Ovary (tissue), 9 donors: ENCODE results near the gene GIMAP8. TPM values are rescaled to one million over a fixed set of nuclear protein-coding genes. Genes with fewer than 3 reads are reported as not detected.

Experiments used
- DNase-seq, 5 donors: peaks; one replicate each; pipeline ENCODE4 v3.0.0-alpha.2; 2019 to 2020
- H3K27ac ChIP-seq, 2 donors: fragments of 200-600 bp; one replicate each; pipeline versions ENCODE4 v1.5.1 to v1.8.0; 2019 to 2022
- H3K27me3 ChIP-seq: fragments of 200-600 bp; one replicate; pipeline ENCODE4 v1.8.0; 2022
- H3K36me3 ChIP-seq: fragments of 200-600 bp; sonication (generic); one replicate; pipeline ENCODE4 v1.5.1; 2019
- H3K4me1 ChIP-seq: one replicate; pipeline ENCODE4 v1.8.1; 2013; ENCODE audit warnings: mild to moderate bottlenecking, moderate library complexity; ENCODE audit not compliant: insufficient read depth
- H3K4me3 ChIP-seq: fragments of 200-600 bp; sonication (generic); one replicate; pipeline ENCODE4 v1.5.1; 2017
- H3K9me3 ChIP-seq, 2 donors: fragments of 200-600 bp in 1 of 2; sonication (generic) in 1 of 2; one replicate each; pipeline versions ENCODE4 v1.5.1 to v1.8.1; 2013 to 2019; ENCODE audit warnings: mild to moderate bottlenecking in 1 of 2, moderate library complexity in 1 of 2
- EP300 ChIP-seq: sonication (generic); formaldehyde crosslinking; IDR thresholded peaks from one replicate; pipeline ENCODE4 v1.6.1; 2017; ENCODE audit warnings: antibody characterized with exemption
- POLR2A ChIP-seq: fragments of 450-650 bp; IDR thresholded peaks from one replicate; pipeline ENCODE4 v1.6.1; 2017; ENCODE audit warnings: antibody characterized with exemption, mild to moderate bottlenecking, moderate library complexity
- whole genome bisulfite sequencing, 3 donors: extraction: QIAGEN DNeasy Blood & Tissue Kit in 1 of 3; methylation state at CpG; one replicate each; pipeline versions ENCODE4 v1.1.5 to v1.1.7; 2013 to 2017; 5-methylcytosine and 5-hydroxymethylcytosine counted together
- intact Hi-C, 4 donors: fragments of 100-400 bp; cut with DNase I; formaldehyde crosslinking; loops; one replicate each; pipeline versions ENCODE4 v1.11.0 to v1.15.1; 2022 to 2023
- polyA plus RNA-seq, 2 donors: library from polyadenylated mRNA; stranded (reverse); fragments of 200-250 nt in 1 of 2; fragments of 350-450 nt in 1 of 2; fragmentation: Illumina TruSeq in 1 of 2; extraction: RNeasy Lipid Tissue Mini Kit (QIAGEN cat#74804) in 1 of 2; gene quantifications; one replicate each; pipeline ENCODE4 v1.2.3, GENCODE V29; 2013 to 2014
- total RNA-seq, 7 donors: library from RNA; depleted of rRNA in 2 of 7; stranded (reverse); fragments of >200 nt in 2 of 7; fragmentation: NEBNext Ultra II Directional in 3 of 7; extraction: Animal tissue kit (Norgen Biotek cat#: 25700) in 3 of 7; gene quantifications; one replicate each; pipeline versions ENCODE4 v1.1.0 to v1.2.4, GENCODE V29; 2016 to 2023
- TF ChIP-seq, protein P1 (sequence below), 3 donors: fragments of 450-650 bp in 2 of 3; fragments of 200-600 bp in 1 of 3; IDR thresholded peaks; one replicate each; pipeline versions ENCODE4 v1.5.1 to v1.8.0; 2016 to 2022; ENCODE audit warnings: antibody characterized with exemption in 3 of 3, mild to moderate bottlenecking in 1 of 3
- donor health status: DM: no; HTN: no; CAD: no; lungs with moderate emphysema.
- donor health status: DM: no; HTN: no; CAD: no.
- donor health status: Bipolar disorder and iron deficiency.
- donor health status: DM: yes; HTN: yes; CAD: no.
- donor health status: DM: no; HTN: no; CAD: no.
- donor health status: DM: yes; HTN: yes; CAD: no.

The GIMAP8 gene
- total and polyA plus RNA-seq, 9 donors, result 2.1 to 22.8 (median 6.9) TPM

DNA sequence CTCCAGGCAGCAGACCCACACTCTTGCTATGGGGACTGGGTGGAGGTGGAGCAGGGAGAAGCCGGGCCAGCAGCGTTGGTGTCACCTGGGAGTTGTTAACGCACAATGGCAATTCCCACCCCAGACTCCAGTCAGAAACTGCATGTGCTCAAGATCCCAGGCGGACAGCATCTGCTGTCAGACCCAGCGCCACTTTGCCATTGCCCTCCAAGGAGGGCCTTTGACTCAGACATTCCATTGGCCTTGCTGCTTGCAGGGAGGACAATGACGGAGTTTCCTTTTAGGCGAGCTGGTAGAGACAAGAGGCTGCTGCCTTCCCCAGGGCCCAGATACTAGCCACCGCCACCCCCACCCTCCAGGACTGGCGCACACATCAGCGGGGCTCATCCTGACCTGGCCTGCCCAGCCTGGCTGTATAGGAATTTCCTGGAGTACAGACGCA, 36.8 kb upstream of the GIMAP8 start:
- no peak overlapping the region for H3K4me3 ChIP-seq
- no peak for TF ChIP-seq EP300
- WGBS, 3 donors, result 89 to 95% (median 93%) methylated on average over 11 of the region's 11 CpGs
- DNase-seq, result no peak
- H3K9me3 ChIP-seq, result no peaks in the 10 kb centered on the region
- no peaks in the 10 kb centered on the region for H3K27me3 ChIP-seq
- intact Hi-C loops, result no loop called here
- H3K4me1 ChIP-seq, result peaks cover 5% of the 10 kb centered on the region
- H3K36me3 ChIP-seq, result no peaks in the 10 kb centered on the region
- no peak overlapping the region for H3K27ac ChIP-seq

DNA sequence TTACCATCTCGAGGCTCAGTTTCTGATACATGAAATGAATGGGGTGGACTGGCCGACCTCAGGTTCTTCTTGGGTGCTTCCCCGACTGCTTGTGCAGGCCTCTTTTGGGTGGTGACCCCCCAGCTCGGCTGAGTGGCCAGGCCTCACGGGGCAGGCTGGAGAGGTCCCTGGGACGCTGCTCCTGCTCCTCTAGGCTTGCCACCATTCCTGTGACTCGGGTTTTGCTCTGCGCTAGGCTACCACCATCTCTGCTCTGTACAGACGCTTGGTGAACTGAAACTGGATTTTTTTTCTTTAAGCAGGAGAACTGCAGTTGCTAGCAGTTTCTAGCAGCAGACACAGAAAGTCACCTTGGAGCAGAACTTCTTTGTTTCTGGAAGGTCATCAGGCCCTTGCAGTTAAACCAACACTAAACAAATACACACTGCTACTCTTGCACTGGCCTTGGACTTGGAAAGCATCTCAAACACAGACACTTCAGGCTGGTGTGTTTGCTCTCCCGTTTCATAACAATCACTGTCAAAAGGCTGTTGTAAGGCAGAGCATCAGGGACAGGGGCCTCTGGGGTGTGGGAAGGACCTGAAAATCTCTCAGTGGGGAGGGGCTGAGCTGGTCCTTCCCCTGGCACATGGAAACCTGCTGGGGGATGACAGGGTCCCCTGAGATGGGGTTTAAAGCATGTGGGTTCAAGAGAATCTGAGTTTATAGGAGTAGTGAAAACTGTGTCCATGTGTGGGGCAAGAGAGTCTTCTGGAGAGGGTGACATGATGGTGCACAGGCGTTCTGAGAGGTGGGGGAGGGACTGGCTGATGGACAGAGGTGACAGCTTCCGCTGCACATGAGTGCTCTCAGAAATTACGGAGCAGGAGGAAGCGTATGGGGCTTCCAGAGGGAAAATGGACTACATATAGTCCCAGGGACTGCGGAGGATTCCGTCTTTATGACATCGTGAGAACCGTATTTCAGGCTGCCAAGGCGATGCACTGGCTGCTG, 35.0 kb upstream of the GIMAP8 start:
- Histone ChIP-seq H3K36me3 (no peaks in the 10 kb centered on the region), H3K4me1 (peaks cover 5% of the 10 kb centered on the region), H3K27ac (peak overlapping the region in 1 of 2 donors; percentile 49), H3K27me3 (no peaks in the 10 kb centered on the region), H3K9me3 (no peaks in the 10 kb centered on the region), H3K4me3 (no peak overlapping the region)
- intact Hi-C loops, result no loop called here
- no peak for DNase-seq
- 62 to 79% (median 70%) methylated on average over 19 of the region's 19 CpGs for WGBS, 3 donors
- TF ChIP-seq, protein P1, sequence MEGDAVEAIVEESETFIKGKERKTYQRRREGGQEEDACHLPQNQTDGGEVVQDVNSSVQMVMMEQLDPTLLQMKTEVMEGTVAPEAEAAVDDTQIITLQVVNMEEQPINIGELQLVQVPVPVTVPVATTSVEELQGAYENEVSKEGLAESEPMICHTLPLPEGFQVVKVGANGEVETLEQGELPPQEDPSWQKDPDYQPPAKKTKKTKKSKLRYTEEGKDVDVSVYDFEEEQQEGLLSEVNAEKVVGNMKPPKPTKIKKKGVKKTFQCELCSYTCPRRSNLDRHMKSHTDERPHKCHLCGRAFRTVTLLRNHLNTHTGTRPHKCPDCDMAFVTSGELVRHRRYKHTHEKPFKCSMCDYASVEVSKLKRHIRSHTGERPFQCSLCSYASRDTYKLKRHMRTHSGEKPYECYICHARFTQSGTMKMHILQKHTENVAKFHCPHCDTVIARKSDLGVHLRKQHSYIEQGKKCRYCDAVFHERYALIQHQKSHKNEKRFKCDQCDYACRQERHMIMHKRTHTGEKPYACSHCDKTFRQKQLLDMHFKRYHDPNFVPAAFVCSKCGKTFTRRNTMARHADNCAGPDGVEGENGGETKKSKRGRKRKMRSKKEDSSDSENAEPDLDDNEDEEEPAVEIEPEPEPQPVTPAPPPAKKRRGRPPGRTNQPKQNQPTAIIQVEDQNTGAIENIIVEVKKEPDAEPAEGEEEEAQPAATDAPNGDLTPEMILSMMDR (IDR thresholded peaks at IDR 0.05), result no peak

DNA sequence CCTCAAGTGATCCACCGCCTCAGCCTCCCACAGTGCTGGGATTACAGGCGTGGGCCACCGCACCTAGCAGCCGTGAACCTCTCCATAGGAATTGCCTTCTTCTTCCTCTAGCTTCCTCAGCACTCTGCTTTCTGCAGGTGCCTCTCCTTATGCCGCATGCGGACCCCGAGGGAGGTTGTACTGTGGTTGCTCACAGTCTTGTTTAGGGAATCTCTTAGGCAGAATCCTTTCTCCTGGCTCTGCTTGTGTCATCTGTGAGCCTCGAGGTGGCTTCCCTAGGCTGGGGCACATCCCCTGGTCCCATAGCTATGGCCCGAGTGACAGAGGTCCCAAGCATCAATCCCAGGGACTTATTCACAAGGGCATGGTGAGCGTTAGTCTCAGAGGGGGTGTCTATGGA, 33.2 kb upstream of the GIMAP8 start:
- H3K27ac ChIP-seq, result no peak overlapping the region
- no peaks in the 10 kb centered on the region for H3K36me3 ChIP-seq

DNA sequence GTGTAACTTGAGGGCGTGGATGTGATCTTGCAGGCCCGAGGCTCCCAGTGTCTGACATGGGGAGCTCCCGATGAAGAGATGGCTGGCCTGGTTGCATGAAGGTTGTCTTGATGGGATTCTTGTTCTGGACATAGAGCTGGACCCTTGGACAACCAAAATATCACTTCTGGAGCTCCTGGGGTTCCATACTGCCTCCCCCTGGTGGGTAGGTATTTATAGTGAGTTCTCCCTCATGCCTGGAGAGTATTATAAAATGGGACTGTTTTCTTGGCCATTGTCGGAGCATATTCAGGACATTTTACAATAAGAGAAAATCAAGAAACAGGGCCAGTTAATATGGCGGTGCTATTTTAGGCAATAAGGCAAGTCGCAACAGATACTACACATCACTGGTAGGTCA, 32.6 kb upstream of the GIMAP8 start:
- intact Hi-C loops, result no loop called here
- no peak overlapping the region for H3K27ac ChIP-seq
- TF ChIP-seq EP300, result no peak
- TF ChIP-seq POLR2A, result no peak
- TF ChIP-seq, protein P1 (IDR thresholded peaks at IDR 0.05), result no peak
- H3K4me1 ChIP-seq, result peaks cover 4% of the 10 kb centered on the region
- WGBS, 3 donors, result 90 to 96% (median 92%) methylated on average over 6 of the region's 6 CpGs
- no peak overlapping the region for H3K4me3 ChIP-seq
- no peaks in the 10 kb centered on the region for H3K36me3 ChIP-seq
- H3K9me3 ChIP-seq, result no peaks in the 10 kb centered on the region
- DNase-seq, result no peak
- no peaks in the 10 kb centered on the region for H3K27me3 ChIP-seq

More for the DNA sequence above, 33.2 kb upstream of the GIMAP8 start:
- 93 to 96% (median 95%) methylated on average over 10 of the region's 10 CpGs for WGBS, 3 donors
- intact Hi-C loops, result no loop called here
- no peak overlapping the region for H3K4me3 ChIP-seq
- H3K9me3 ChIP-seq, result no peaks in the 10 kb centered on the region
- H3K4me1 ChIP-seq, result peaks cover 4% of the 10 kb centered on the region
- DNase-seq, result no peak
- no peaks in the 10 kb centered on the region for H3K27me3 ChIP-seq
- TF ChIP-seq EP300, result no peak

DNA sequence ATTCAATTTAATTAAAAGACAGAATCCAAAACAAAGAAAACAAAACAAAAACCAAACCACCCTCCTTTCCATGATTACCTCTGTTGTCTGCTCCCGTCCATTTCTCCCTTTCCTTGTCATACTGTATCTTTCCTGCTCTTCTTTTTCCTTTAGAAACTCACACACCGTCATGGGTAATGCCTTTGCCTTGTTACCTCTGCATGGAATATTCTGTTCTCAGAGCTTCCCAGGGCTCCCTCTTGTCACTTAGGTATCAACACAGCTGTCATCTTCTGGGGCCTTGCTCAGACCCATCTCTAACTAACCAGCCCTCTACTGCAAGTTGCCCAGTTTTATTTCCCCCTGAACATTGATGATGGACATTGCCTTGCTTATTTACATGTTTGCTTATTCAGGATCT, 30.2 kb upstream of the GIMAP8 start:
- TF ChIP-seq, protein P1 (IDR thresholded peaks at IDR 0.05), result no peak
- TF ChIP-seq POLR2A (no peak), EP300 (no peak)
- Histone ChIP-seq H3K9me3 (no peaks in the 10 kb centered on the region), H3K27ac (no peak overlapping the region), H3K4me1 (peaks cover 4% of the 10 kb centered on the region), H3K4me3 (no peak overlapping the region), H3K27me3 (no peaks in the 10 kb centered on the region), H3K36me3 (no peaks in the 10 kb centered on the region)
- intact Hi-C loops, result loop anchor here in 1 of 4 donors (5.0 kb wide), 1 partner anchor 133 kb away; no protein-coding TSS in a partner anchor
- no peak for DNase-seq
- WGBS, 3 donors, result 86 to 88% (median 87%) methylated on average over 2 of the region's 2 CpGs
